ENCODE data around the gene NXPE4. TPM values are rescaled to one million over a fixed set of nuclear protein-coding genes. Genes with fewer than 3 reads are reported as not detected.

Gene NXPE4
- total and polyA plus RNA-seq, 2 of the 8 experiments (the other 6 are each of a cell fraction or from before 2014, with no cell fraction given): not detected

- Histone ChIP-seq H3K79me2 (ENCODE audit: control insufficient read depth in 1 of 2, insufficient read depth in 2 of 2, low read length in 2 of 2) (no peaks in the 10 kb centered on the region), H3K14ac (ENCODE audit: insufficient read length) (no peak overlapping the region), H2AFZ (ENCODE audit: low read length) (no peak overlapping the region), H3K4me2 (ENCODE audit: insufficient read depth in 1 of 2, low read depth in 2 of 2, low read length in 2 of 2) (no peak overlapping the region), H3K27ac (ENCODE audit: low read depth, low read length) (no peak overlapping the region), H3K79me1 (ENCODE audit: low read depth, low read length) (no peaks in the 10 kb centered on the region), H2BK120ac (replicated peaks; ENCODE audit: low read depth, low read length) (no peak overlapping the region), H3K27me3 (replicated peaks in 1 of 4; ENCODE audit: control insufficient read depth in 3 of 4, extremely low read depth in 1 of 4, insufficient read depth in 3 of 4, low read length in 3 of 4) (no peaks in the 10 kb centered on the region), H3K9me3 (ENCODE audit: insufficient read depth in 2 of 2, low read depth in 1 of 2, low read length in 1 of 2) (peaks cover 8 to 20% of the 10 kb centered on the region in 2 experiments; a peak in 3 of 4 replicates), H2BK20ac (ENCODE audit: low read length) (no peak overlapping the region), H3K4me3 (ENCODE audit: extremely low read depth in 1 of 4, insufficient read depth in 2 of 4, low read depth in 3 of 4, low read length in 4 of 4) (no peak overlapping the region), H3K36me3 (ENCODE audit: control insufficient read depth in 2 of 4, insufficient read depth in 4 of 4, low read length in 3 of 4) (no peaks in the 10 kb centered on the region; a peak in 1 of 8 replicates), H4K5ac (ENCODE audit: insufficient read length, low read depth, low read length) (no peak overlapping the region), H3K23ac (ENCODE audit: insufficient read length) (no peak overlapping the region), H3K23me2 (ENCODE audit: low read depth, low read length) (no peaks in the 10 kb centered on the region; the same call in 1 of the 2 replicates), H3K9ac (replicated peaks in 1 of 4; ENCODE audit: extremely low read depth in 1 of 4, low read depth in 3 of 4, low read length in 3 of 4) (no peak overlapping the region), H2BK12ac (ENCODE audit: low read depth, low read length) (no peak overlapping the region), H4K91ac (replicated peaks; ENCODE audit: insufficient read length, low read length) (no peak overlapping the region), H3K4ac (replicated peaks; ENCODE audit: insufficient read length, low read depth, low read length) (no peak overlapping the region), H4K8ac (ENCODE audit: extremely low read depth, insufficient read depth, low read length) (no peak overlapping the region), H2BK15ac (ENCODE audit: low read length) (no peak overlapping the region), H3K4me1 (replicated peaks in 1 of 4; ENCODE audit: control insufficient read depth in 3 of 4, insufficient read depth in 4 of 4, low read length in 3 of 4) (no peaks in the 10 kb centered on the region), H3K56ac (replicated peaks; ENCODE audit: insufficient read length, low read depth, low read length) (no peak overlapping the region), H2AK5ac (ENCODE audit: low read depth, low read length) (no peak overlapping the region), H2BK5ac (ENCODE audit: low read depth, low read length) (no peak overlapping the region), H4K20me1 (replicated peaks in 1 of 2; ENCODE audit: control insufficient read depth in 1 of 2, insufficient read depth in 2 of 2, low read length in 2 of 2) (no peaks in the 10 kb centered on the region), H3K18ac (ENCODE audit: extremely low read depth, low read length) (no peak overlapping the region)
- ChIA-PET CTCF (ENCODE audit: partially characterized antibody) (no interaction called here), POLR2A (ENCODE audit: partially characterized antibody) (no interaction called here)
- FAIRE-seq: no peak
- TF ChIP-seq CTBP2 (IDR thresholded peaks at IDR 0.05; ENCODE audit: borderline replicate concordance, insufficient read depth, insufficient read length, low read length) (no peak), POU5F1 (IDR thresholded peaks at IDR 0.05; ENCODE audit: low read depth, low read length) (no peak), SIX5 (IDR thresholded peaks at IDR 0.05; ENCODE audit: low read depth, low read length) (no peak), HDAC6 (IDR thresholded peaks at IDR 0.05; ENCODE audit: low read depth, low read length) (no peak)
- DNase-seq (ENCODE audit: low read depth in 1 of 2, low spot score in 2 of 2): no peak
- WGBS, 2 experiments (ENCODE audit: extremely low coverage in 1 of 2, insufficient coverage in 1 of 2, insufficient read length in 1 of 2, insufficient replicate concordance in 2 of 2, low coverage in 1 of 2, low lambda C conversion rate in 2 of 2, missing lambda C conversion rate in 1 of 2): 83% methylated on average over 2 of the region's 2 CpGs; no CpG with 5 or more reads in 1 of the 2 experiments
Observed at GRCh38 chr11:114525682-114526081, 69.9 kb downstream of the NXPE4 start.

All from H1 (cell line).